Measurements from ENCODE around the gene PRR22. TPM values are rescaled to one million over a fixed set of nuclear protein-coding genes. Genes with fewer than 3 reads are reported as not detected.
"Not testable (repeated sequence)": the region's sequence is repeated elsewhere in the genome, so short reads cannot be mapped to it uniquely, and the experiment has no call there.

PRR22 gene
- total RNA-seq, 1 donor from 2014 or later = 2.0 TPM

DNA sequence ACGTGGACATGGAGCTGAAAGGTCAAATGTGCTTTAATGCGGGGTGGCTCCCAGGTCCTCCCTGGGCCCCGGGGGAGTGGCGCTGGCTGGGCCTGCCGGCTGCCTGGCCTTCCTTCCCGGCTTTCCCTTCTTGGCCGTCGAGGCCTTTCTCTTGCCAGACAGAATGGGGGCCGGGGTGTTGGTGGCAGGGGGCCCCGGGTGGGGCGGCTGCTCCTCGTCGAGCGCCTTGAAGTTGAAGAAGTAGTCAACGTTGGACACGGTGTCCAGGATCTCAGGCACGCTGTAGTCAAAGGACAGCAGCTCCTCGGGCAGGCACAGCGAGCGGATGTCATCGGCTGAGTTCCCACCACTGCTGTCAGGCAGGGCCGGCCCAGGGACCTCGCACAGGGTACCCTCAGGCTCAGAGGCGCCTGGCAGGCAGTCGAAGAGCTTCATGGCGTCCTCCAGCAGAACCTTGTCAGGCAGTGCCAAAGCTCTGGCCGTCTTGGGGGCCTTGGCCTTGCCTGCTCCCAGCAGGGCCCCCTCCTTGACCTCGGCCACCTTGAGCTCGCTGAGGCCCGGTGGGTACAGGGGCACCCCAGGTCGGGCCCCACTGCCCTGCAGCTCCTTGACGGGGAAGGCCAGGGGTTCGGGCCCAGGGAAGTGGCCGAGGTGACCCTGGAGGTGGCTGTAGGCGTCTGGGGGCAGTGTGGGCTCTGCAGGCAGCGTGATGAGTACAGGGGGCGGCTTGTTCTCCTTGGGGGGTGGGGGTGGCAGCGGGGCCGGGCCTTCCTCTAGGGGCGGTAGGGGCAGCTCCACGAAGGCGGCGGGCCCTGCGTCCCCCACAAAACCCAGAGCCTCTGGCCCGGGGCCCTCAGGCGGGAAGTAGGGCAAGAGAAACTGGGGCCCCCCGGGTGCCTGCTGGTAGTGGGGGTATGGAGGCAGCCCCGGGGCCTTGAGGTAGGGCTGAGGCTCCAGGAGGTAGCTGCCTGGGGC is 1.3 kb downstream of the PRR22 start:
- no peak for ATAC-seq
- TF ChIP-seq, protein P1, sequence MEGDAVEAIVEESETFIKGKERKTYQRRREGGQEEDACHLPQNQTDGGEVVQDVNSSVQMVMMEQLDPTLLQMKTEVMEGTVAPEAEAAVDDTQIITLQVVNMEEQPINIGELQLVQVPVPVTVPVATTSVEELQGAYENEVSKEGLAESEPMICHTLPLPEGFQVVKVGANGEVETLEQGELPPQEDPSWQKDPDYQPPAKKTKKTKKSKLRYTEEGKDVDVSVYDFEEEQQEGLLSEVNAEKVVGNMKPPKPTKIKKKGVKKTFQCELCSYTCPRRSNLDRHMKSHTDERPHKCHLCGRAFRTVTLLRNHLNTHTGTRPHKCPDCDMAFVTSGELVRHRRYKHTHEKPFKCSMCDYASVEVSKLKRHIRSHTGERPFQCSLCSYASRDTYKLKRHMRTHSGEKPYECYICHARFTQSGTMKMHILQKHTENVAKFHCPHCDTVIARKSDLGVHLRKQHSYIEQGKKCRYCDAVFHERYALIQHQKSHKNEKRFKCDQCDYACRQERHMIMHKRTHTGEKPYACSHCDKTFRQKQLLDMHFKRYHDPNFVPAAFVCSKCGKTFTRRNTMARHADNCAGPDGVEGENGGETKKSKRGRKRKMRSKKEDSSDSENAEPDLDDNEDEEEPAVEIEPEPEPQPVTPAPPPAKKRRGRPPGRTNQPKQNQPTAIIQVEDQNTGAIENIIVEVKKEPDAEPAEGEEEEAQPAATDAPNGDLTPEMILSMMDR (IDR thresholded peaks at IDR 0.05) = no peak
- Histone ChIP-seq H3K4me3 (no peak overlapping the region), H3K9me3 (no peaks in the 10 kb centered on the region), H3K27ac (no peak overlapping the region), H3K4me1 (no peaks in the 10 kb centered on the region), H3K27me3 (no peaks in the 10 kb centered on the region), H3K36me3 (peaks cover 41% of the 10 kb centered on the region)
- no peak for DNase-seq
- intact Hi-C loops (cut with DNase I) = no loop called here

DNA sequence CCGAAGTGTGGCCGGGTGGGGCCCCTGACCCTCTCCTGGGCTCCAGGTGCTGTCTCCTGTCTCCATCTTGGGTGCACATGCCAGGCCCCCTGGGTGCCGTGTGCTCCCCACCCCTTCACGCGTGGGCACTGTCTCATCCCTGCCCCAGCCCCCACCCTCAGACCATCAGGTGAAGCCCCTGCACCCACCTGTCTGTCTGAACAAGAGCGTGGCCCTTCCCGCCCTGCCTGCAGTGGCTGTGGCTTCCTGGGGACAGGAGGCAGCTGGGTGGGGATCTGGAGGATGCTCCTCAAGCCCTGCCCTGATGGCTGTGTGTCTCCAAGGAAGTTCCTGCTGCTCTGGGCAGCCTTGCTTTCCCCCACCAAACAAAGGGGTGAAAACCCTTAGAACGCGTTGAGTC is 2.2 kb downstream of the PRR22 start:
- Histone ChIP-seq H3K4me3 (no peak overlapping the region), H3K9me3 (no peaks in the 10 kb centered on the region), H3K4me1 (no peaks in the 10 kb centered on the region), H3K27me3 (no peaks in the 10 kb centered on the region), H3K27ac (no peak overlapping the region), H3K36me3 (peaks cover 32% of the 10 kb centered on the region)
- DNase-seq (no peak), ATAC-seq (no peak)
- intact Hi-C loops (cut with DNase I) = no loop called here
- TF ChIP-seq, protein P1 (IDR thresholded peaks at IDR 0.05) = no peak

DNA sequence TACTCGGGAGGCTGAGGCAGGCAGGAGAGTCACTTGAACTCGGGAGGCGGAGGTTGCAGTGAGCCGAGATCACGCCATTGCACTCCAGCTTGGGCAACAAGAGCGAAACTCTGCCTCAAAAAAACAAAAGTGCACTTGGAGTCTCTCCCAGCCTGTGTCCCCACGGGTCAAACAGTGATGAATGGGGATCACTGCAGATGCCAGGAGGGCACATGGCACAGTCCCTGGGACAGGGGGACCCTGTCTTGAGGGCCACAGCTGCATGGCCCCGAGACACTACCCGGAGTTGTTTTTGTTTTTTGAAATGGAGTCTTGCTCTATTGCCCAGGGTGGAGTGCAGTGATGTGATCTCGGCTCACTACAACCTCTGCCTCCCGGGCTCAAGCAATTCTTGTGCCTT is 3.6 kb downstream of the PRR22 start:
- H3K4me1 ChIP-seq; intact Hi-C loops (cut with DNase I); H3K27me3 ChIP-seq; H3K9me3 ChIP-seq; ATAC-seq; H3K4me3 ChIP-seq; DNase-seq; H3K27ac ChIP-seq: not testable (repeated sequence)
- peaks cover 18% of the 10 kb centered on the region for H3K36me3 ChIP-seq

DNA sequence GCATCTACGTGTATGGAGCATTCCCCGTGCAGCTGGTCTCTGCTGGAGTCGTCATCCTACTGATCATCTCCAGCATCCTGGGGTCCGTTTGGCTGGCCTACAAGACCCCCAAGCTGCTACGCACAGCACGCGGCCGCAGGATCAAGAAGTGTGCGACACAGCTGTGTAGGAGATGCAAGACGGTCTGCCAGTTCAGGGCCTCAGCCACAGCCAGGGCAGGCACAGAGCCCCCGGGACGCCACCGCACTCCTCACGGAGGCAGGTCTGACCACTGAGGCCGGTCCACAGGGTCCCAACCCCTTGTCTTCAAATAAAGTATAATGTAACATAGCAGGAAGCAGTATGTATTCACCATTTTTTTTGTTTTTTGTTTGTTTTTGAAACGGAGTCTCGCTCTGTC is 6.1 kb downstream of the PRR22 start:
- ATAC-seq (no peak), DNase-seq (no peak)
- Histone ChIP-seq H3K36me3 (no peaks in the 10 kb centered on the region), H3K27ac (no peak overlapping the region), H3K9me3 (no peaks in the 10 kb centered on the region), H3K27me3 (no peaks in the 10 kb centered on the region), H3K4me3 (no peak overlapping the region), H3K4me1 (no peaks in the 10 kb centered on the region)
- TF ChIP-seq, protein P1 (IDR thresholded peaks at IDR 0.05) = no peak
- intact Hi-C loops (cut with DNase I) = no loop called here

DNA sequence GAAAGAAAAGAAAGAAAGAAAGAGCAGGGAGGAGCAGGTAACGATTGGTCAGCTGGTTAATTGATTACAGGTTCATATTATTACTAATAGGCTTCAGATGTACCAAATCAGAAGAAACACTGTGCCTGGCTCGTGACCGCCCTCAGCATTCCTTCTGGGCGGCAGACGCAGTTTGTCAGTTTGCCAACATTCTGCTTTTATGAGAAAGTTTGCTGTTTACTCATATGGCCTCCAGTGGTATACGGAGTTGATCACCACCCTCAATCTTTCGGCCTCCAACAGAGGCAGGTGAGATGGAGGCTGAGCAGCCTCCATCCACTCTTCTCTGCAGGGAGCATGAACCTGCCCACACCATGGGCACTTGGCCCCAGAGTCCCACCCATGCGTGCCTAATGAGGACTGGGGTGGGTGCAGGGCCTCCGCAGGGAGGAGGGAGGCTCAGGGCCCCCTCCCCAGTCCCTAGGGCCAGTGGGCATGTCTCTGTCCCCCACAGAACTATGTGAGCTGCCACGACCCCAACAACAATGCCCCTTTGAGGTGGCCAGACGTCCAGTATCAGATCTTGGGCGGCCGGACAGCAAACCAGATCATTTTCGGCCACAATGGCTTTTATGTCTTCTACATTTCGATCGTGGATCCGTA is 8.8 kb downstream of the PRR22 start:
- Histone ChIP-seq H3K9me3 (no peaks in the 10 kb centered on the region), H3K27me3 (no peaks in the 10 kb centered on the region), H3K27ac (no peak overlapping the region), H3K36me3 (no peaks in the 10 kb centered on the region), H3K4me1 (no peaks in the 10 kb centered on the region), H3K4me3 (no peak overlapping the region)
- intact Hi-C loops (cut with DNase I) = no loop called here
- TF ChIP-seq, protein P1 (IDR thresholded peaks at IDR 0.05) = no peak
- no peak for ATAC-seq
- no peak for DNase-seq

GRCh38 chr19:5774921-5775320 is 9.6 kb downstream of the PRR22 start:
- H3K36me3 ChIP-seq = no peaks in the 10 kb centered on the region
- TF ChIP-seq, protein P1 (IDR thresholded peaks at IDR 0.05) = no peak
- H3K4me1 ChIP-seq = no peaks in the 10 kb centered on the region
- H3K27ac ChIP-seq = no peak overlapping the region
- H3K27me3 ChIP-seq = no peaks in the 10 kb centered on the region
- DNase-seq = no peak
- peak; percentile 32 for ATAC-seq
- H3K9me3 ChIP-seq = no peaks in the 10 kb centered on the region
- H3K4me3 ChIP-seq = no peak overlapping the region
- intact Hi-C loops (cut with DNase I) = no loop called here

Data from upper lobe of right lung (tissue), 1 donor.